Measurements from ENCODE around the gene C6orf118. TPM values are rescaled to one million over a fixed set of nuclear protein-coding genes. Genes with fewer than 3 reads are reported as not detected.

The C6orf118 gene
- total and polyA plus RNA-seq, 9 of the 15 experiments (the other 6 are each of a cell fraction or from before 2014, with no cell fraction given), result not detected

DNA sequence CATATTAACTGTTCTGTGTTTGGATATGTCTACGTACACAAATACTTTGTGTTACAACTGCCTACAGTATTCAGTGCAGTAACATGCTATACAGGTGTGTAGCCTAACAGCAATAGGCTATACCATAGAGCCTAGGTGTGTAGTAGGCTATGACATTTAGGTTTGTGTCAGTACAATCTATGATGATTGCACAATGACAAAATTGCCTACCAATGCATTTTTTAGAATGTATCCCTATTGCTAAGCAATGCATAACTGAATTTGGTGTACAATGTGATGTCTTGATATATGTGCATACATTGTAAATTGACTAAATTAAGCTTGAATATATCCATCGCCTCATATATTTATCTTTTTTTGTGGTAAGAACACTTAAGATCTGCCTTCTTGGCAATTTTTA lies 48.9 kb downstream of the C6orf118 start:
- H3K9me1 ChIP-seq (ENCODE audit: control insufficient read depth, insufficient read depth, low read length), result no peaks in the 10 kb centered on the region
- H3K27me3 ChIP-seq (ENCODE audit: control insufficient read depth in 2 of 2, insufficient read depth in 2 of 2, low read length in 2 of 2), result no peaks in the 10 kb centered on the region
- BruUV-seq (replicated peaks), result no TSS peak
- H3K36me3 ChIP-seq (ENCODE audit: control insufficient read depth, insufficient read depth, low read length), result no peaks in the 10 kb centered on the region
- H3K79me2 ChIP-seq (ENCODE audit: control insufficient read depth, insufficient read depth, low read length), result no peaks in the 10 kb centered on the region
- H3K4me3 ChIP-seq, result no peak overlapping the region
- ATAC-seq (no peak), FAIRE-seq (no peak), DNase-seq (ENCODE audit: extremely low read depth in 1 of 4, low spot score in 3 of 4) (no peak)
- H3K9ac ChIP-seq (ENCODE audit: insufficient read depth in 1 of 2, low read depth in 2 of 2, low read length in 2 of 2), result no peak overlapping the region
- H3K27ac ChIP-seq (ENCODE audit: extremely low read depth, low read depth, low read length), result no peak overlapping the region
- ChIA-PET POLR2A (no interaction called here), CTCF (ENCODE audit: low intra/inter-chr PET ratio) (no interaction called here)
- H2AFZ ChIP-seq (ENCODE audit: low read depth, low read length), result no peak overlapping the region
- TF ChIP-seq ZNF143 (CRISPR knock-in tag; IDR thresholded peaks at IDR 0.05) (no peak), CEBPB (tag; IDR thresholded peaks at IDR 0.05) (peak; percentile 60), CEBPG (CRISPR knock-in tag; IDR thresholded peaks at IDR 0.05) (no peak), CEBPG (tag; conservative IDR thresholded peaks at IDR 0.05 in 1 of 2, IDR thresholded peaks at IDR 0.05 in 1 of 2) (0 out of 4 replicates have a peak, but pooled peaks of 1 of the 2 experiments have one; percentile 12), ZNF316 (IDR thresholded peaks at IDR 0.05) (peak; percentile 38), MAFK (IDR thresholded peaks at IDR 0.05; ENCODE audit: low read length) (0 out of 2 replicates have a peak, but pooled peaks have one; percentile 23), SMARCB1 (IDR thresholded peaks at IDR 0.05; ENCODE audit: insufficient read length, low read depth) (no peak), MAFF (IDR thresholded peaks at IDR 0.05; ENCODE audit: low read length) (peak; percentile 40), KLF1 (tag; IDR thresholded peaks at IDR 0.05) (no peak), SLC30A9 (CRISPR knock-in tag; IDR thresholded peaks at IDR 0.05) (no peak), MEF2A (IDR thresholded peaks at IDR 0.05; ENCODE audit: control insufficient read depth, low read depth, low read length) (no peak), STAT5A (IDR thresholded peaks at IDR 0.05; ENCODE audit: borderline replicate concordance, low read length) (no peak)
- 0% methylated on average over 2 of the region's 2 CpGs for WGBS (ENCODE audit: insufficient coverage, low coverage, missing lambda C conversion rate)
- peaks cover 2% of the 10 kb centered on the region; the same call in 1 of the 2 replicates for H3K9me3 ChIP-seq (replicated peaks; ENCODE audit: control insufficient read depth, insufficient read depth, low read depth, low read length)
- no peaks in the 10 kb centered on the region for H4K20me1 ChIP-seq (replicated peaks; ENCODE audit: control insufficient read depth, insufficient read depth, low read length)
- no peaks in the 10 kb centered on the region for H3K4me1 ChIP-seq (replicated peaks in 1 of 2; ENCODE audit: control insufficient read depth in 2 of 2, insufficient read depth in 2 of 2, low read length in 2 of 2)
- in situ Hi-C loops (cut with MboI), result no loop called here
- intact Hi-C loops (cut with micrococcal nuclease), result no loop called here
- H3K4me2 ChIP-seq (ENCODE audit: insufficient read depth, low read length), result no peak overlapping the region

Measured in K562 (cell line).